A549 (cell line): ENCODE data around the gene TIE1.

Experiments used
- BHLHE40 ChIP-seq: IDR thresholded peaks from 2 replicates; pipeline ENCODE4 v1.6.1; 2012; ENCODE audit warnings: low read depth, low read length, inconsistent platforms
- CEBPB ChIP-seq, 2 experiments: fragments of >200 bp in 1 of 2; sonication (Bioruptor Twin) in 1 of 2; formaldehyde crosslinking in 1 of 2; IDR thresholded peaks; 2 replicates each; pipeline ENCODE4 v1.6.1; 2012 to 2016
- ELK1 ChIP-seq: fragments of 150-350 bp; IDR thresholded peaks from 2 replicates; pipeline ENCODE4 v1.6.1; 2014; ENCODE audit warnings: low read depth, mild to moderate bottlenecking, low read length
- EP300 ChIP-seq, 2 experiments: fragments of >200 bp; sonication (Bioruptor Twin); formaldehyde crosslinking; IDR thresholded peaks; 2 replicates in 1 of 2; 3 replicates in 1 of 2; pipeline ENCODE4 v1.6.1; 2016 to 2017
- HEYL ChIP-seq: fragments of 250-450 bp; sonication (Bioruptor Pico); IDR thresholded peaks from 2 replicates; pipeline ENCODE4 v1.8.0; 2021; ENCODE audit warnings: mild to moderate bottlenecking, moderate library complexity
- MAX ChIP-seq: IDR thresholded peaks from 2 replicates; pipeline ENCODE4 v1.6.1; 2012
- NR3C1 ChIP-seq: fragments of >200 bp; sonication (Bioruptor Twin); formaldehyde crosslinking; IDR thresholded peaks from 3 replicates; pipeline ENCODE4 v1.6.1; 2017
- POLR2A ChIP-seq: IDR thresholded peaks from 2 replicates; pipeline ENCODE4 v1.6.1; 2012; ENCODE audit warnings: mild to moderate bottlenecking, low read length
- RAD21 ChIP-seq, 2 experiments: fragments of >200 bp in 1 of 2; sonication (Bioruptor Twin) in 1 of 2; formaldehyde crosslinking in 1 of 2; IDR thresholded peaks in 1 of 2; conservative IDR thresholded peaks in 1 of 2; 2 replicates in 1 of 2; 3 replicates in 1 of 2; pipeline ENCODE4 v1.6.1; 2012 to 2018; ENCODE audit warnings: inconsistent platforms in 1 of 2
- TF ChIP-seq, protein P1 (sequence below): fragments of >200 bp; sonication (Bioruptor Twin); formaldehyde crosslinking; IDR thresholded peaks from 3 replicates; pipeline ENCODE4 v1.5.1; 2016
- TF ChIP-seq, protein P2 (sequence below): fragments of 250-450 bp; sonication (Bioruptor Pico); IDR thresholded peaks from 2 replicates; pipeline ENCODE4 v1.5.0; 2020; ENCODE audit warnings: low read depth, mild to moderate bottlenecking, moderate library complexity
- TF ChIP-seq, protein P3 (sequence below): fragments of 200-600 bp; sonication (generic); IDR thresholded peaks from 2 replicates; pipeline ENCODE4 v1.6.1; 2016; ENCODE audit warnings: antibody characterized with exemption, mild to moderate bottlenecking, moderate library complexity

GRCh38 chr1:43315963-43316737 is 15.4 kb downstream of the TIE1 start:
- TF ChIP-seq, protein P1, sequence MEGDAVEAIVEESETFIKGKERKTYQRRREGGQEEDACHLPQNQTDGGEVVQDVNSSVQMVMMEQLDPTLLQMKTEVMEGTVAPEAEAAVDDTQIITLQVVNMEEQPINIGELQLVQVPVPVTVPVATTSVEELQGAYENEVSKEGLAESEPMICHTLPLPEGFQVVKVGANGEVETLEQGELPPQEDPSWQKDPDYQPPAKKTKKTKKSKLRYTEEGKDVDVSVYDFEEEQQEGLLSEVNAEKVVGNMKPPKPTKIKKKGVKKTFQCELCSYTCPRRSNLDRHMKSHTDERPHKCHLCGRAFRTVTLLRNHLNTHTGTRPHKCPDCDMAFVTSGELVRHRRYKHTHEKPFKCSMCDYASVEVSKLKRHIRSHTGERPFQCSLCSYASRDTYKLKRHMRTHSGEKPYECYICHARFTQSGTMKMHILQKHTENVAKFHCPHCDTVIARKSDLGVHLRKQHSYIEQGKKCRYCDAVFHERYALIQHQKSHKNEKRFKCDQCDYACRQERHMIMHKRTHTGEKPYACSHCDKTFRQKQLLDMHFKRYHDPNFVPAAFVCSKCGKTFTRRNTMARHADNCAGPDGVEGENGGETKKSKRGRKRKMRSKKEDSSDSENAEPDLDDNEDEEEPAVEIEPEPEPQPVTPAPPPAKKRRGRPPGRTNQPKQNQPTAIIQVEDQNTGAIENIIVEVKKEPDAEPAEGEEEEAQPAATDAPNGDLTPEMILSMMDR = no peak
- TF ChIP-seq, protein P2, sequence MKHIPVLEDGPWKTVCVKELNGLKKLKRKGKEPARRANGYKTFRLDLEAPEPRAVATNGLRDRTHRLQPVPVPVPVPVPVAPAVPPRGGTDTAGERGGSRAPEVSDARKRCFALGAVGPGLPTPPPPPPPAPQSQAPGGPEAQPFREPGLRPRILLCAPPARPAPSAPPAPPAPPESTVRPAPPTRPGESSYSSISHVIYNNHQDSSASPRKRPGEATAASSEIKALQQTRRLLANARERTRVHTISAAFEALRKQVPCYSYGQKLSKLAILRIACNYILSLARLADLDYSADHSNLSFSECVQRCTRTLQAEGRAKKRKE (CRISPR knock-in tag) = no peak
- TF ChIP-seq CEBPB (IDR thresholded peaks at IDR 0.05) = no peak
- no peak for TF ChIP-seq POLR2A
- no peak for TF ChIP-seq NR3C1
- TF ChIP-seq BHLHE40 = no peak
- TF ChIP-seq MAX = no peak
- no peak for TF ChIP-seq ELK1
- no peak for TF ChIP-seq EP300 (IDR thresholded peaks at IDR 0.05)
- TF ChIP-seq, protein P3, sequence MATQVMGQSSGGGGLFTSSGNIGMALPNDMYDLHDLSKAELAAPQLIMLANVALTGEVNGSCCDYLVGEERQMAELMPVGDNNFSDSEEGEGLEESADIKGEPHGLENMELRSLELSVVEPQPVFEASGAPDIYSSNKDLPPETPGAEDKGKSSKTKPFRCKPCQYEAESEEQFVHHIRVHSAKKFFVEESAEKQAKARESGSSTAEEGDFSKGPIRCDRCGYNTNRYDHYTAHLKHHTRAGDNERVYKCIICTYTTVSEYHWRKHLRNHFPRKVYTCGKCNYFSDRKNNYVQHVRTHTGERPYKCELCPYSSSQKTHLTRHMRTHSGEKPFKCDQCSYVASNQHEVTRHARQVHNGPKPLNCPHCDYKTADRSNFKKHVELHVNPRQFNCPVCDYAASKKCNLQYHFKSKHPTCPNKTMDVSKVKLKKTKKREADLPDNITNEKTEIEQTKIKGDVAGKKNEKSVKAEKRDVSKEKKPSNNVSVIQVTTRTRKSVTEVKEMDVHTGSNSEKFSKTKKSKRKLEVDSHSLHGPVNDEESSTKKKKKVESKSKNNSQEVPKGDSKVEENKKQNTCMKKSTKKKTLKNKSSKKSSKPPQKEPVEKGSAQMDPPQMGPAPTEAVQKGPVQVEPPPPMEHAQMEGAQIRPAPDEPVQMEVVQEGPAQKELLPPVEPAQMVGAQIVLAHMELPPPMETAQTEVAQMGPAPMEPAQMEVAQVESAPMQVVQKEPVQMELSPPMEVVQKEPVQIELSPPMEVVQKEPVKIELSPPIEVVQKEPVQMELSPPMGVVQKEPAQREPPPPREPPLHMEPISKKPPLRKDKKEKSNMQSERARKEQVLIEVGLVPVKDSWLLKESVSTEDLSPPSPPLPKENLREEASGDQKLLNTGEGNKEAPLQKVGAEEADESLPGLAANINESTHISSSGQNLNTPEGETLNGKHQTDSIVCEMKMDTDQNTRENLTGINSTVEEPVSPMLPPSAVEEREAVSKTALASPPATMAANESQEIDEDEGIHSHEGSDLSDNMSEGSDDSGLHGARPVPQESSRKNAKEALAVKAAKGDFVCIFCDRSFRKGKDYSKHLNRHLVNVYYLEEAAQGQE = no peak
- no peak for TF ChIP-seq HEYL (CRISPR knock-in tag)
- TF ChIP-seq RAD21 (conservative IDR thresholded peaks at IDR 0.05 in 1 of 2, IDR thresholded peaks at IDR 0.05 in 1 of 2) = no peak
